HG02678 (cell line): ENCODE results near the gene CACNA1D.
"Not testable (repeated sequence)": the region's sequence is repeated elsewhere in the genome, so short reads cannot be mapped to it uniquely, and the experiment has no call there.

Experiments used
- ATAC-seq: cut with Tn5 transposase; IDR thresholded peaks from one replicate; pipeline ENCODE4 v1.9.1; 2021; ENCODE audit warnings: mild to moderate bottlenecking, moderate library complexity; ENCODE audit not compliant: unreplicated experiment

The CACNA1D gene

GRCh38 chr3:53570709-53571108 is 76.3 kb downstream of the CACNA1D start:
- ATAC-seq, result no peak

- ATAC-seq, result no peak
Observed at GRCh38 chr3:53571264-53571663, 76.9 kb downstream of the CACNA1D start.

GRCh38 chr3:53572184-53572583 is 77.8 kb downstream of the CACNA1D start:
- ATAC-seq, result not testable (repeated sequence)

- no peak for ATAC-seq
Observed at GRCh38 chr3:53577506-53577905, 83.1 kb downstream of the CACNA1D start.

- no peak for ATAC-seq
Observed at GRCh38 chr3:53579636-53580035, 85.2 kb downstream of the CACNA1D start.

- ATAC-seq, result no peak
Observed at GRCh38 chr3:53581671-53582070, 87.3 kb downstream of the CACNA1D start.

GRCh38 chr3:53583161-53583690 is 88.8 kb downstream of the CACNA1D start:
- no peak for ATAC-seq

- no peak for ATAC-seq
Observed at GRCh38 chr3:53585049-53585448, 90.6 kb downstream of the CACNA1D start.

GRCh38 chr3:53585627-53586026 is 91.2 kb downstream of the CACNA1D start:
- ATAC-seq, result no peak

GRCh38 chr3:53588122-53588521 is 93.7 kb downstream of the CACNA1D start:
- ATAC-seq, result no peak

GRCh38 chr3:53589201-53589600 is 94.8 kb downstream of the CACNA1D start:
- no peak for ATAC-seq

- no peak for ATAC-seq
Observed at GRCh38 chr3:53589806-53590205, 95.4 kb downstream of the CACNA1D start.

GRCh38 chr3:53590606-53591005 is 96.2 kb downstream of the CACNA1D start:
- ATAC-seq, result no peak

GRCh38 chr3:53591646-53592045 is 97.2 kb downstream of the CACNA1D start:
- ATAC-seq, result no peak

GRCh38 chr3:53592862-53593261 is 98.5 kb downstream of the CACNA1D start:
- ATAC-seq, result no peak

- ATAC-seq, result no peak
Observed at GRCh38 chr3:53593611-53594010, 99.2 kb downstream of the CACNA1D start.

GRCh38 chr3:53594276-53594675 is 99.9 kb downstream of the CACNA1D start:
- no peak for ATAC-seq

GRCh38 chr3:53595660-53596059 is 101.2 kb downstream of the CACNA1D start:
- ATAC-seq, result no peak

- ATAC-seq, result no peak
Observed at GRCh38 chr3:53597136-53597915, 102.9 kb downstream of the CACNA1D start.

GRCh38 chr3:53599771-53600170 is 105.4 kb downstream of the CACNA1D start:
- ATAC-seq, result no peak

GRCh38 chr3:53602866-53603265 is 108.5 kb downstream of the CACNA1D start:
- ATAC-seq, result no peak

- no peak for ATAC-seq
Observed at GRCh38 chr3:53604232-53604631, 109.8 kb downstream of the CACNA1D start.

GRCh38 chr3:53606793-53607192 is 112.4 kb downstream of the CACNA1D start:
- no peak for ATAC-seq
